Skeletal muscle tissue (tissue), 4 donors: ENCODE measurements around the gene C10orf105. TPM values are rescaled to one million over a fixed set of nuclear protein-coding genes. Genes with fewer than 3 reads are reported as not detected.

Experiments used
- H3K27ac ChIP-seq: one replicate; pipeline ENCODE4 v1.7.0; 2013; ENCODE audit warnings: mild to moderate bottlenecking, low read depth, low read length, inconsistent platforms
- H3K27me3 ChIP-seq, 3 donors: one replicate each; pipeline ENCODE4 v1.7.0; 2013; ENCODE audit warnings: low read length in 3 of 3; ENCODE audit not compliant: control insufficient read depth in 3 of 3, insufficient read depth in 3 of 3
- H3K36me3 ChIP-seq, 3 donors: one replicate each; pipeline ENCODE4 v1.7.0; 2013; ENCODE audit warnings: low read length in 3 of 3; ENCODE audit not compliant: control insufficient read depth in 3 of 3, insufficient read depth in 3 of 3
- H3K4me1 ChIP-seq, 3 donors: one replicate each; pipeline ENCODE4 v1.7.0; 2013; ENCODE audit warnings: low read length in 3 of 3, mild to moderate bottlenecking in 3 of 3; ENCODE audit not compliant: control insufficient read depth in 3 of 3, insufficient read depth in 3 of 3
- H3K4me3 ChIP-seq, 3 donors: one replicate each; pipeline ENCODE4 v1.7.0; 2013; ENCODE audit warnings: low read length in 3 of 3
- H3K9ac ChIP-seq, 3 donors: one replicate each; pipeline ENCODE4 v1.7.0; 2013; ENCODE audit warnings: low read length in 3 of 3, mild to moderate bottlenecking in 3 of 3, moderate library complexity in 2 of 3, low read depth in 1 of 3
- H3K9me3 ChIP-seq, 3 donors: one replicate each; pipeline ENCODE4 v1.7.0; 2013; ENCODE audit warnings: low read length in 3 of 3; ENCODE audit not compliant: control insufficient read depth in 3 of 3
- total RNA-seq: library from RNA; depleted of rRNA; stranded (reverse); fragments of >200 nt; gene quantifications from one replicate; pipeline ENCODE4 v1.2.3, GENCODE V29; 2014
- donor health status: Osteomylitis.

C10orf105 gene
- total RNA-seq, 1 donor from 2014 or later: not detected

GRCh38 chr10:71761105-71761511 is 41.5 kb upstream of the C10orf105 start:
- H3K9me3 ChIP-seq: no peaks in the 10 kb centered on the region
- no peak overlapping the region for H3K4me3 ChIP-seq
- H3K27ac ChIP-seq: no peak overlapping the region
- H3K4me1 ChIP-seq: peaks cover 70 to 73% (median 70%) of the 10 kb centered on the region in 3 donors
- H3K27me3 ChIP-seq: no peaks in the 10 kb centered on the region
- peaks cover 6 to 15% (median 10%) of the 10 kb centered on the region in 3 donors for H3K36me3 ChIP-seq
- peak overlapping the region in 1 of 3 donors; percentile 21 for H3K9ac ChIP-seq

GRCh38 chr10:71757399-71757922 is 37.9 kb upstream of the C10orf105 start:
- peaks cover 12 to 28% (median 16%) of the 10 kb centered on the region in 3 donors for H3K36me3 ChIP-seq
- H3K27ac ChIP-seq: peak overlapping the region; percentile 54

GRCh38 chr10:71756311-71757191 is 37.0 kb upstream of the C10orf105 start:
- Histone ChIP-seq H3K36me3 (peaks cover 9 to 36% (median 19%) of the 10 kb centered on the region in 3 donors), H3K9me3 (no peaks in the 10 kb centered on the region), H3K9ac (peak overlapping the region; percentile 48 to 63 (median 48)), H3K27ac (peak overlapping the region; percentile 54), H3K27me3 (no peaks in the 10 kb centered on the region), H3K4me1 (peaks cover 58 to 68% (median 59%) of the 10 kb centered on the region in 3 donors), H3K4me3 (peak overlapping the region in 2 of 3 donors; percentile 15 to 24)

More at GRCh38 chr10:71757399-71757922, 37.9 kb upstream of the C10orf105 start:
- Histone ChIP-seq H3K9me3 (no peaks in the 10 kb centered on the region), H3K27me3 (no peaks in the 10 kb centered on the region), H3K9ac (peak overlapping the region; percentile 48 to 63 (median 63)), H3K4me3 (peak overlapping the region; percentile 15 to 49 (median 24)), H3K4me1 (peaks cover 65 to 76% (median 67%) of the 10 kb centered on the region in 3 donors)

- no peaks in the 10 kb centered on the region for H3K9me3 ChIP-seq
- no peak overlapping the region for H3K4me3 ChIP-seq
- peaks cover 54 to 64% (median 61%) of the 10 kb centered on the region in 3 donors for H3K4me1 ChIP-seq
- no peak overlapping the region for H3K27ac ChIP-seq
- peaks cover 6 to 33% (median 20%) of the 10 kb centered on the region in 3 donors for H3K36me3 ChIP-seq
- H3K9ac ChIP-seq: peak overlapping the region in 1 of 3 donors; percentile 40
- H3K27me3 ChIP-seq: no peaks in the 10 kb centered on the region
Observed at GRCh38 chr10:71755179-71755879, 35.8 kb upstream of the C10orf105 start.

- no peak overlapping the region for H3K9ac ChIP-seq
- no peak overlapping the region for H3K27ac ChIP-seq
- H3K27me3 ChIP-seq: no peaks in the 10 kb centered on the region
- no peak overlapping the region for H3K4me3 ChIP-seq
- H3K9me3 ChIP-seq: no peaks in the 10 kb centered on the region
- peaks cover 61 to 72% (median 68%) of the 10 kb centered on the region in 3 donors for H3K4me1 ChIP-seq
- peaks cover 6 to 33% (median 24%) of the 10 kb centered on the region in 3 donors for H3K36me3 ChIP-seq
Observed at GRCh38 chr10:71754562-71754961, 35.0 kb upstream of the C10orf105 start.

- peaks cover 66 to 77% (median 73%) of the 10 kb centered on the region in 3 donors for H3K4me1 ChIP-seq
- no peak overlapping the region for H3K9ac ChIP-seq
- H3K9me3 ChIP-seq: no peaks in the 10 kb centered on the region
- H3K36me3 ChIP-seq: peaks cover 6 to 33% (median 24%) of the 10 kb centered on the region in 3 donors
- no peak overlapping the region for H3K4me3 ChIP-seq
- H3K27ac ChIP-seq: no peak overlapping the region
- no peaks in the 10 kb centered on the region for H3K27me3 ChIP-seq
Observed at GRCh38 chr10:71753960-71754505, 34.5 kb upstream of the C10orf105 start.

- H3K4me3 ChIP-seq: no peak overlapping the region
Observed at GRCh38 chr10:71753091-71753959, 33.7 kb upstream of the C10orf105 start.

GRCh38 chr10:71752391-71753090 is 33.0 kb upstream of the C10orf105 start:
- Histone ChIP-seq H3K36me3 (peaks cover 6 to 27% (median 19%) of the 10 kb centered on the region in 3 donors), H3K27ac (no peak overlapping the region), H3K27me3 (no peaks in the 10 kb centered on the region), H3K9ac (no peak overlapping the region), H3K4me1 (peaks cover 73 to 82% (median 79%) of the 10 kb centered on the region in 3 donors), H3K4me3 (no peak overlapping the region), H3K9me3 (no peaks in the 10 kb centered on the region)

More at GRCh38 chr10:71753091-71753959, 33.7 kb upstream of the C10orf105 start:
- no peaks in the 10 kb centered on the region for H3K9me3 ChIP-seq
- H3K9ac ChIP-seq: peak overlapping the region in 1 of 3 donors; percentile 33
- H3K27me3 ChIP-seq: no peaks in the 10 kb centered on the region
- H3K36me3 ChIP-seq: peaks cover 6 to 31% (median 21%) of the 10 kb centered on the region in 3 donors
- H3K27ac ChIP-seq: no peak overlapping the region
- H3K4me1 ChIP-seq: peaks cover 73 to 82% (median 79%) of the 10 kb centered on the region in 3 donors
